Gastrocnemius medialis (tissue), 4 donors: ENCODE data around the gene MAD1L1. TPM values are rescaled to one million over a fixed set of nuclear protein-coding genes. Genes with fewer than 3 reads are reported as not detected.

ENCODE experiments used
- ATAC-seq, 2 donors: fragments of 150-250 bp; one replicate each; pipeline ENCODE4 v1.9.1; 2016
- DNase-seq, 2 donors: peaks; one replicate each; pipeline ENCODE4 v3.0.0-alpha.2; 2019
- H3K27ac ChIP-seq, 4 donors: fragments of 200-600 bp; sonication (generic); 1 replicate in 1 of 4; 2 replicates in 3 of 4; pipeline ENCODE4 v1.5.1; 2016 to 2018; ENCODE audit warnings: mild to moderate bottlenecking in 2 of 4, moderate library complexity in 1 of 4
- H3K27me3 ChIP-seq, 3 donors: fragments of 200-600 bp; sonication (generic) in 2 of 3; 1 replicate in 1 of 3; 2 replicates in 2 of 3; pipeline versions ENCODE4 v1.5.1 to v1.6.0; 2016 to 2019; ENCODE audit warnings: mild to moderate bottlenecking in 1 of 3, moderate library complexity in 1 of 3
- H3K36me3 ChIP-seq, 2 donors: fragments of 200-600 bp; sonication (generic) in 1 of 2; one replicate each; pipeline ENCODE4 v1.5.1; 2017 to 2018
- H3K4me1 ChIP-seq, 2 donors: fragments of 200-600 bp; sonication (generic) in 1 of 2; one replicate each; pipeline ENCODE4 v1.5.1; 2016 to 2017; ENCODE audit warnings: mild to moderate bottlenecking in 2 of 2
- H3K4me3 ChIP-seq, 4 donors: fragments of 200-600 bp; sonication (generic) in 3 of 4; 1 replicate in 1 of 4; 2 replicates in 3 of 4; pipeline ENCODE4 v1.5.1; 2016 to 2019; ENCODE audit warnings: mild to moderate bottlenecking in 2 of 4
- H3K9me3 ChIP-seq, 3 donors: fragments of 200-600 bp; sonication (generic) in 2 of 3; 1 replicate in 1 of 3; 2 replicates in 2 of 3; pipeline ENCODE4 v1.5.1; 2016 to 2019
- POLR2A ChIP-seq, 2 donors: fragments of 450-650 bp; IDR thresholded peaks; one replicate each; pipeline ENCODE4 v1.6.1; 2017; ENCODE audit warnings: antibody characterized with exemption in 2 of 2, mild to moderate bottlenecking in 2 of 2, moderate library complexity in 2 of 2
- in situ Hi-C, 4 donors: fragments of 200-750 bp; cut with MboI; loops; one replicate each; pipeline versions ENCODE4 v1.15.0 to v1.8.0; 2017; ENCODE audit warnings: low sequenced_read_pairs in 4 of 4
- intact Hi-C: fragments of 100-400 bp; cut with DNase I; formaldehyde crosslinking; loops from one replicate; pipeline ENCODE4 v1.15.1; 2023; ENCODE audit warnings: low total_unique reads
- total RNA-seq, 4 donors: library from RNA; depleted of rRNA; stranded (reverse); fragments of >200 nt; gene quantifications; one replicate each; pipeline versions ENCODE4 v1.1.0 to v1.2.3, GENCODE V29; 2016
- TF ChIP-seq, protein P1 (sequence below), 5 experiments: fragments of 450-650 bp in 3 of 5; fragments of 200-600 bp in 2 of 5; sonication (generic) in 2 of 5; IDR thresholded peaks in 4 of 5; conservative IDR thresholded peaks in 1 of 5; 1 replicate in 4 of 5; 2 replicates in 1 of 5; pipeline ENCODE4 v1.5.1; 2016 to 2019; ENCODE audit warnings: antibody characterized with exemption in 5 of 5, mild to moderate bottlenecking in 3 of 5, moderate library complexity in 3 of 5

The MAD1L1 gene
- total RNA-seq, 4 donors from 2014 or later = 19.7 to 32.4 (median 22.7) TPM

- in situ Hi-C loops (no loop called here), intact Hi-C loops (no loop called here)
- H3K9me3 ChIP-seq = no peaks in the 10 kb centered on the region
- DNase-seq (no peak), ATAC-seq (no peak)
- no peaks in the 10 kb centered on the region for H3K36me3 ChIP-seq
- H3K4me3 ChIP-seq = no peak overlapping the region
- no peaks in the 10 kb centered on the region for H3K27me3 ChIP-seq
- H3K27ac ChIP-seq = no peak overlapping the region
- TF ChIP-seq POLR2A (IDR thresholded peaks at IDR 0.05) = no peak
- TF ChIP-seq, protein P1, sequence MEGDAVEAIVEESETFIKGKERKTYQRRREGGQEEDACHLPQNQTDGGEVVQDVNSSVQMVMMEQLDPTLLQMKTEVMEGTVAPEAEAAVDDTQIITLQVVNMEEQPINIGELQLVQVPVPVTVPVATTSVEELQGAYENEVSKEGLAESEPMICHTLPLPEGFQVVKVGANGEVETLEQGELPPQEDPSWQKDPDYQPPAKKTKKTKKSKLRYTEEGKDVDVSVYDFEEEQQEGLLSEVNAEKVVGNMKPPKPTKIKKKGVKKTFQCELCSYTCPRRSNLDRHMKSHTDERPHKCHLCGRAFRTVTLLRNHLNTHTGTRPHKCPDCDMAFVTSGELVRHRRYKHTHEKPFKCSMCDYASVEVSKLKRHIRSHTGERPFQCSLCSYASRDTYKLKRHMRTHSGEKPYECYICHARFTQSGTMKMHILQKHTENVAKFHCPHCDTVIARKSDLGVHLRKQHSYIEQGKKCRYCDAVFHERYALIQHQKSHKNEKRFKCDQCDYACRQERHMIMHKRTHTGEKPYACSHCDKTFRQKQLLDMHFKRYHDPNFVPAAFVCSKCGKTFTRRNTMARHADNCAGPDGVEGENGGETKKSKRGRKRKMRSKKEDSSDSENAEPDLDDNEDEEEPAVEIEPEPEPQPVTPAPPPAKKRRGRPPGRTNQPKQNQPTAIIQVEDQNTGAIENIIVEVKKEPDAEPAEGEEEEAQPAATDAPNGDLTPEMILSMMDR (IDR thresholded peaks at IDR 0.05 in 4 of 5, conservative IDR thresholded peaks at IDR 0.05 in 1 of 5) = no peak
- no peaks in the 10 kb centered on the region for H3K4me1 ChIP-seq
These were observed 231.9 kb downstream of the MAD1L1 start for GRCh38 chr7:2000746-2001321.

DNA sequence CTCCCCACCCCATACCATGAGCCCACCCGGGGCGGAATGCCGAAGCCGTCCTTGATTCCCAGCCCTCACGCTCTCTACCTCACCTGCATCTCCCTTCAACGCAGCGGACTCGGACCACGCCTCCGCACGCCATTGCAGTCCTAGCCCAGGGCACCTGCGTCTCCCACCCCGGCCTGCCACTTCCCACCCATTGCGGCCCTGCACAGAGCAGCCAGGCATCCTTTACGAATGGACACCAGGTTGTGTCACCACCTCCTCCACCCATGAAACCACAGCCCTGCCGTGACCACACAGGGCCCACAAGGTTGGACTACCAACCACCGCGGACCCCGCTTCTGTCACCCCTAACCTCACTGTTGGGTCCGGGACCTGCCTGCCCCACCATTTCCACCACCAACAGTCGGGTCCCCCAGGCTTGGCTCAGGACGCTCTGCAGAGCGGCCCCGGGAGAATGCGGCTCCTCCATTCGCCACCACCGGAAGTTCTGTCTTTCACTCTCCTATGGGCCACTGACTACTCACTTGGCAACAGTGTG lies 232.5 kb downstream of the MAD1L1 start:
- Histone ChIP-seq H3K9me3 (no peaks in the 10 kb centered on the region), H3K27me3 (no peaks in the 10 kb centered on the region), H3K4me3 (no peak overlapping the region), H3K36me3 (no peaks in the 10 kb centered on the region), H3K4me1 (peaks cover 2% of the 10 kb centered on the region in 2 donors), H3K27ac (no peak overlapping the region)
- TF ChIP-seq, protein P1 (IDR thresholded peaks at IDR 0.05 in 4 of 5, conservative IDR thresholded peaks at IDR 0.05 in 1 of 5) = no peak
- no peak for TF ChIP-seq POLR2A (IDR thresholded peaks at IDR 0.05)
- in situ Hi-C loops (no loop called here), intact Hi-C loops (no loop called here)
- ATAC-seq (no peak), DNase-seq (no peak)

DNA sequence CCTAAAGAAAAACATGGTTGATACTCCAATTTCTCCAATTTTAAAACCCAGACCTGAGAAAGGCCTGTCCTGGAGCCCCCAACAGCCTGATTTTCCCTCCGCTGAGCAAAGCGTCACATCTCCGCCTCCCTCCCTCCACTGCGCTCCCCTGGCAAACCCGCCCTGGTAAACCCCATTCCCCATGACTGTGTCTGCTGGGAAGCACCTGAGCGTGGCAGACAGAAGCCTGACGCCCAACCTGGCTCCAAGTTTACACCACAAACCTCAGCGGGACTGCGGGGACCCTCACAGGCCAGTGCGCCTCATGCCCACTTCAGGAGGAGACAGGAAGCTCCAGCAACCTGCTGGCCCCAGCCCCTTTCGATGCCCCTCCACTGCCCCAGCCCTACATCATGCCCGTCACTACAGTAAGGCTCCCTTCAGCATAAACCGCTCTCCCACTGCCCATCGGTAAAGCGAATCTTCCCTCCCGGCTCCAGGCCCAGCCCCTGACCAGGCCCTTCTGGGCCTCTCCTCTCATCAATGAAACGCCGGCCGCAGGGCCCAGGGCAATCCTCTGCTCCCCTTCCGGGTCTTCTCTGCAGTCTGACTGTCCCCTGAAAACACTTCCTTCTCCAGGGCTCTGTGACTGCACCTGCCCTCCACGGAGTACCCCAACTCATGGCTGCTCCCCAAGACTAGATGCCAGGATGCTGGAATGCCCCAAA lies 233.3 kb downstream of the MAD1L1 start:
- Histone ChIP-seq H3K27ac (no peak overlapping the region), H3K36me3 (no peaks in the 10 kb centered on the region), H3K9me3 (no peaks in the 10 kb centered on the region), H3K27me3 (no peaks in the 10 kb centered on the region), H3K4me1 (peaks cover 4 to 10% of the 10 kb centered on the region in 2 donors), H3K4me3 (no peak overlapping the region)
- DNase-seq (no peak), ATAC-seq (no peak)
- in situ Hi-C loops = no loop called here
- intact Hi-C loops = no loop called here
- no peak for TF ChIP-seq POLR2A (IDR thresholded peaks at IDR 0.05)
- TF ChIP-seq, protein P1 (IDR thresholded peaks at IDR 0.05 in 4 of 5, conservative IDR thresholded peaks at IDR 0.05 in 1 of 5) = no peak

DNA sequence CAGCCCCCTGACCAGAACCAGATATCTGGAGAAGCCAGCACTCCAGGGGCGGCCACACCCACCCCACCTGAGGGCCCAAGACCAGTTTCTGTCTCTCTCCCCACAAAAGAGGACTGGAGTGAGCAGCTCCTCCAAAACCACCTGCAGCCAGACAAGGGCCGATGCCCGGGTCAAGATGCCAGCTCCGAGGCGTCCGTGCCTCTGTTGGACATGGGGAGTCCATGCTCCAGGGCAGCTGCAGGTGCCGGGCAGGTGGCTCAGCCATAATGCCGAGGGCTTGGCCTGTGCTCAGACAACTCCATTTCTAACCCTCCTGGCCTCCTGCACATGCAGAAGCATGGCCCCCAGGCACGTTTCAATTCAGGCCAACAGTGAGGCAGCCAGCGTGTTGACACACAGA lies 234.6 kb downstream of the MAD1L1 start:
- TF ChIP-seq, protein P1 (IDR thresholded peaks at IDR 0.05 in 4 of 5, conservative IDR thresholded peaks at IDR 0.05 in 1 of 5) = no peak
- TF ChIP-seq POLR2A (IDR thresholded peaks at IDR 0.05) = no peak
- DNase-seq = no peak
- in situ Hi-C loops (no loop called here), intact Hi-C loops (no loop called here)
- H3K27me3 ChIP-seq = no peaks in the 10 kb centered on the region
- H3K36me3 ChIP-seq = no peaks in the 10 kb centered on the region
- H3K27ac ChIP-seq = no peak overlapping the region
- no peak overlapping the region for H3K4me3 ChIP-seq
- H3K9me3 ChIP-seq = no peaks in the 10 kb centered on the region
- ATAC-seq = no peak
- H3K4me1 ChIP-seq = peaks cover 4 to 14% of the 10 kb centered on the region in 2 donors
